Stimulated activated CD8-positive, alpha-beta memory T cell treated with anti-CD3 and anti-CD28 coated beads, Interleukin-4, amount 100 ng/mL, for 24 hours (primary cell): Measurements from ENCODE around the gene LGALS8.
"Not testable (repeated sequence)": the region's sequence is repeated elsewhere in the genome, so short reads cannot be mapped to it uniquely, and the experiment has no call there.

Experiments used
- DNase-seq: peaks from one replicate; pipeline ENCODE4 v3.0.0-alpha.2; 2020; ENCODE audit warnings: low read depth

LGALS8 gene

DNA sequence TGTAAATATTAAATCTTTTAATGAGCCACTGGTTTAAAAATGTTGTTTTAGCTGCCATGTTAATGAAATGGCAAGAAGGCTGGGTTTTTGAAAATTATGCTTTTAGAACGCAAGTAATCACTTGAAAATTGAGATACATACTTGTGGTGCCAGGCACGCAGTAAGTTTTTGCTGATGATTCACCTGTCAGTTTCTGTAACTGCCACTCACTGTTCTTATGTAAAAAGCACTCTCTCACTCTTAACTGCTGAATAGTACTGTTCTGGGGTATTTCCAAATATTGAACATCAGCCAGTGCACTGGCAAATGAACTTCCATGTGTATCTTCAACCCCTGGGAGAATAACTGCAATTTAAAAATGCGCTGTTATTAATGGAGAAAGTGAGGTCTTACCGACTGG, 17.9 kb downstream of the LGALS8 start:
- DNase-seq, result no peak

DNA sequence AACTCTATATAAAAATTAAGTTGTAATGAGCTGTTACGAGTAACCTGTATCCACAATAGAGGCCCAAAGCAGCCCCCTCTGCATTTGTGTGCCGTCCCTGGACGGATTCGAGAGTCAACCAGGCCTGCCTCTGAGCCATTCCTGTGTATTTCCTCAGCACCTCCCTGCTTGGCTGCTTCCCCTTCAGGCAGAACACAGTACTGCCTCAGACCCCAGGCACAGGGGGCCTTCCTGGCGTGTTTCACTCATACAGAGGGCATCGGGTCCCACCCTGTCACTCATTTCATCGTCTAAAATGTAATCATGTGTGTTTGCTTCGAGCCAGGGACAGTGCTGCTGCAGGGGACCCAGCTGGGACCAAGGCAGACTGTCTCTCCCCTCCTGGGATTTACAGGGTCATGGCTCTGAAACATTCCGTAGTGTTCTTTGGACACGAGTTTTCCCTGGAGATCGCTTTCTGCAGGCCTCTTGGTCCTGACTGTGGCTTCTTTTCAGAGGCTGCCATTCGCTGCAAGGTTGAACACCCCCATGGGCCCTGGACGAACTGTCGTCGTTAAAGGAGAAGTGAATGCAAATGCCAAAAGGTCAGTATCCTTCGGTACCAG, 19.4 kb downstream of the LGALS8 start:
- no peak for DNase-seq

DNA sequence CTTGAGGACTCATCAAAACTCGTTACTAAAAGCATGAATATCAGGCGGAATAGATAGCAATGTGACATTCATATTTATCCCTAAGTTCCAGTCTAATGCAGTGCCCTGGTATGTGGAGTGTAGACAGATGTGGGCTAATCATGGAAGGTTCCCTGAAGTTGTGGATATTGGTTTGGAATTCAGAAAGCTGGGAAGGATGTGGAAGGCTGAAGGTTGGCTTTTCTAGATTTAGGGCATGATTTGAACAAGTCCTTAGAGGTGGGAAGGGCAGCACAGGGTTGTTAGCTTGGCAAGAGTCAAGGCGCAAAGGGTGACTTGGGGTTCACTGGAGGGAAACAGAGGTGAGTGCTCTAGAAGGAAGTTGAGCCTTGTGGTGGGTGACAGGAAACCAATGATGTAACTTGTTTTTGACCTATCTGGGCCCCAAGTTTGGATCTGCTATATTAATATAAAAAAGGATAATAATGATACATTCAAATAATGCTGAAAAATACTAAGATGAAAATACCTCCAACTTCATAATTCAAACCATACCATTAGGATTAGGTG, 21.9 kb downstream of the LGALS8 start:
- no peak for DNase-seq

DNA sequence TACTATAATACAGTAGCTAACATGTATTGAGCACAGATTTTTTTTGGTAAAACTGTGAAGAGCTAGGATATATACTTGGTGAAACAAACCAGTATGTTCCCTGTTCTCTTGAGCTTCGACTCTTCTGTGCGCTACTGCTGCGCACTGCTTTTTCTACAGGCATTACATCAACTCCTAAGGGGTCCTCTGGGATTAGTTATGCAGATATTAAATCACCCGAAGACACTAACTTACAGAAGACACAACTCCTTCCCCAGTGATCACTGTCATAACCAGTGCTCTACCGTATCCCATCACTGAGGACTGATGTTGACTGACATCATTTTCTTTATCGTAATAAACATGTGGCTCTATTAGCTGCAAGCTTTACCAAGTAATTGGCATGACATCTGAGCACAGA, 24.7 kb downstream of the LGALS8 start:
- no peak for DNase-seq

DNA sequence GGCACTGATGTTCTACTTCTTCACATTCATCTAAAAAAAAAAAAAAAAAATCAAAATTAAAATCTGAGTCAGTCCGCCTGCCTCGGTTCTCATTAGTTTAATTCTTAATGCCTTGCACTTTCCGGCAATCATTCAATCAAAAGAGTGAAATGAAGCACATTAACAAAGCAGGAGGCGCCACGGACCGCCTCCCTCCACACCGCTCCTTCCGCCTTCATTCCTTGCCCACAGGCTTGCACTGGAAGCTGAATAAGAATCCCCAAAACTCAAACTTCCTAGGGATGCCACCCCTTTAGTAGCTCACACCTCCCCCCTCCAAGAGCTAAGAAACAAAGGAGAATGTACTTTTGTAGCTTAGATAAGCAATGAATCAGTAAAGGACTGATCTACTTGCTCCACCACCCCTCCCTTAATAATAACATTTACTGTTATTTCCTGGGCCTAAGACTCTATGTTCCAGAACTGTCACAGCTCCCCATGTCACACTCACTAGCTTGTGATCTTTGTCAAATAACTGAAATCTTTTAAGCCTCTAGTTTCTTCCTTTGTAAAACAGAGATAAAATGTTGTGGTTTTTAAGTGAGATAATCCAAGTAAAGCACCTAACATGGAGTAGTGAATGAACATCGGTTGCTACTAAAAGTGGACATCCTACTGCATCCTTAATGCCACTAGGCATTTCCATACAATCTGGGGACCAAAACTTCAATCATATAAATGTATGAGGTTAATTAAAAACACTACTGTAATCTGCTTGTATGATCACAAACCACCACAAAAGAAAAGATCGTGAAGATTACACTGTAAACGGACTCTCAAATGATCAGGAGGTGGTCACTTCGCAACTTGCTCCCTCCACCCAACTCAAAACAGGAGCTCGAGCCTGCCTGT, 27.4 kb downstream of the LGALS8 start:
- no peak for DNase-seq

GRCh38 chr1:236552096-236552495, 28.3 kb downstream of the LGALS8 start:
- no peak for DNase-seq

DNA sequence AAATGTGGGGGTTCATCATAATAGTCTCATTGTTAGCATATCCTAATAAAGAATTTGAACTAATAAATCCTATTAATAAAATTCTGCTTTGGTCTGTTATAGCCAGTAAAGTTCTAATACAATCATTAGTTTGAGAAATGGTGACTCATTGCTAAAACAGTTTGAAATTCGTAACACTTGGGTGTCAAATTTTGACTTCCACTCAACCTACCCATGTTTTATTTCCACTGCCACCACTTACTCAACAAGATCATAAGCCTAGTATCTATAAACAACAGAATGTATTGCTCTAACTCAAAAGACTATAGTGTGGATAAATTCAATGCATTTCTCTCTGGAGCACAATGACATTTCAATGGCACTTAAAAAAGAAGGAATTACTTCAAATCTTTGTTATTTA, 29.1 kb downstream of the LGALS8 start:
- no peak for DNase-seq

- DNase-seq, result no peak
Measured at GRCh38 chr1:236553370-236553769, 29.6 kb downstream of the LGALS8 start.

GRCh38 chr1:236556606-236557005, 32.8 kb downstream of the LGALS8 start:
- DNase-seq, result no peak

DNA sequence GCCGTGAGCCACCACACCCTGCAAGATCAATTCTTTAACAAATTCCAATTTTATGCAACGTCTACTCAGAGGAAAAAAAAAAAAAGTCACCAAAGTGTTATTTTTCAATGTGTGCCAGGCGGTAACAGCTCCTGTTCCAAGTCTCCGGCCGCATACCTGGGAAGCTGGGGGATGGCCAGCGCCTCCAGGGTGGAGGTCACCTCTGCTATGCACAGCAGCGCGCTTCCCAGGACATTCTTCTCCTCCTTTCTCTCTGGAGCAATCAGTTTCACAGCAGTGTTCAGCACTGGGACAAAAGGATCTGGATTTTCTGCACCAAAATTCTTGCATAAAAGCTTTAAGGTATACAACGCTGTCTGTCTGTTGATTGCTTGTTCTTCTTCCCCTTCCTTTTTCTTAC, 34.3 kb downstream of the LGALS8 start:
- DNase-seq, result no peak

DNA sequence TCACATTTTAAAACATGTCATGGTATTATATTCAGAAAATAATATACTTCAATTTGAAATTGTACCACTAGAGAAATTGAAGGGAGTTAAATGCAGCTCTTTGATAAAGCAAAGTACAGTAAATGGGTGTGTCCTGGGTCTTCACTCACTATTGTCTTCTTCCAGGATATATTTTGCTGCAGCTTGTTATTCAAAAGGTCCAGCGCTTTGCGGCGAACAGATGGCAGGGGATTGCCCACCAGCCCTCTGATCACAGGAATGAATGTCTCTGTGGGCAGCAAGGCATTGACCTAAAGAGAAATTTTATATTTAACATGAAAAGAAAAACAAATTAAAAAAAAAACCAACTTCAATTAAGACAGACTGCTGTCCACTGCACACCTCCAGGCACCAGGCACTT, 35.1 kb downstream of the LGALS8 start:
- DNase-seq, result no peak

- no peak for DNase-seq
Measured at GRCh38 chr1:236560213-236560771, 36.5 kb downstream of the LGALS8 start.

GRCh38 chr1:236561976-236562375, 38.2 kb downstream of the LGALS8 start:
- DNase-seq, result no peak

DNA sequence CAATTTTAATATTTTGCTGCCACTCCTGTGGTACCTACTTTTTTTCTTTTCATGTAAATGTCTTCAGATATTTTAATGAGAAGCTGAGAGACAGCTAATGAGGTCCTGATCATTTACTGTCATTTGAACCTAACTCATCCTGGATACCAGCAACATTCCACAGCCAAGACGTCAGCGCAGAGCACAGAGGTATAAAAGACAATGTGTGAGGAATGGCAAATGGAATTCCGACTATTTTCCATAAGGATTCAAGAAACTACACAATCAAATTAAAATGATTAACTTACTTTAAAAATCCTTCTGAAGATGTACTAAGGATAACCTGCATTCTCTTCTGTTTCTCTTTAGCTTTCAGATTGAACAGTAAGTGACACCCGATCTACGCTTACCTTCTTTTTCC, 41.7 kb downstream of the LGALS8 start:
- DNase-seq, result no peak

DNA sequence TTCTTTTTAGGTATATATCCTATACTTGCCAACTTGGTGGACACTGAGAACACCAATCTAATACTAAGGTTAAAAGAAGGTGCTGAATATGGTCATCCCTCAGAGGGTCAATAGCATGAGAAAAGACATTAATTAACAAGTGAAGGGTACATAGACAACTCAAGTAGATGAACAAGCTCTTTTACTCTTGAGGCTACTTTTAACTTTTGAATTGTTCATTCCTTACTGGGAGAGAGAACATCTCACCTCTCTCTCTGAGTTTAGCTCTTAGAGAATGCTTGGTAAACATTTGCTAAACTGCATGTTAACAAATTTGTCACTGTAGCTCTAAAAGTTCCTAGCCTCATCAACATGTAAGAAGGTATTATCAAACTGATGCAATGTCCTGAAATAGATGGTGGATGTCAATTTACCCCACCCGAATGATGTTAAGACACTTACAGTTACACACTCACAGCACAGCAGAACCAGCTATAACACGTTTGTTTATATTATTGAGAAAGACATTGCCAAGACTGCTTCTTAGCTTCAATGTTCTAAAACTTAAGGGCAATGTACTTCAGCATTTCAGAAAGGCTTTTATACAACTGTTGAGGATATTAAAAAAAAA, 44.6 kb downstream of the LGALS8 start:
- DNase-seq, result no peak

GRCh38 chr1:236575523-236575922, 51.7 kb downstream of the LGALS8 start:
- DNase-seq, result no peak

- DNase-seq, result no peak
Measured at GRCh38 chr1:236576004-236576403, 52.2 kb downstream of the LGALS8 start.

DNA sequence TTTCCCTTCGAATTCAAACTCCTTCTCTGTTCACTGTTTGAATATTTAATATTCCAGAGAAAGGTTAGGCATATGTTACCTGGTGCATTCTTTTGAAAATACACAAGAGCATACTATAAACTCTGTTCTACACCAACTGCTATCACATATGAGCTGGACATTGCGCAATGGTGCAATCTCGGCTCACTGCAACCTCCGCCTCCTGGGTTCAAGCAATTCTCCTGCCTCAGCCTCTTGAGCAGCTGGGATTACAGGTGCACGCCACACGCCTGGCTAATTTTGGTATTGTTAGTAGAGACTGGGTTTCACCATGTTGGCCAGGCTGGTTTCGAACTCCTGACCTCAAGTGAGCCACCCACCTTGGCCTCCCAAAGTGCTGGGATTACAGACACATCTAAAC, 53.3 kb downstream of the LGALS8 start:
- DNase-seq, result not testable (repeated sequence)

DNA sequence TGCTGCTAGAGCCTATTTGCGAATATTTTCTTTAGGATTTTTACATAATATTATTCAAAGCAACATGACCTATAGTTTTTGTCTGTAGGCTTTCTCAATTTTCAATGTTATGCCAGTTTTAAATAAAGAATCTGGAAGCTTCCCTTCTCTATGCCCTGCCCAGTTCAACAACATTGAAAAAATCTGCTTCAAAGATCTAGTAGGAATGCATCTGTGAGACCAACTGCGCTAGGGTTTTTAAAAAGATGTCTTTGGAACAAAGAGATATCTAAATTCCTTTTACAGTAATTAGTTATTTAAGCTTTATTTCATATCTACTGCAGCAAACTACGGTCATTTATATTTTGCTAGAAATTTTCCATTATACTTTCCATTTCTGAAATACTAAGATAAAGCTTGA, 54.9 kb downstream of the LGALS8 start:
- DNase-seq, result no peak

DNA sequence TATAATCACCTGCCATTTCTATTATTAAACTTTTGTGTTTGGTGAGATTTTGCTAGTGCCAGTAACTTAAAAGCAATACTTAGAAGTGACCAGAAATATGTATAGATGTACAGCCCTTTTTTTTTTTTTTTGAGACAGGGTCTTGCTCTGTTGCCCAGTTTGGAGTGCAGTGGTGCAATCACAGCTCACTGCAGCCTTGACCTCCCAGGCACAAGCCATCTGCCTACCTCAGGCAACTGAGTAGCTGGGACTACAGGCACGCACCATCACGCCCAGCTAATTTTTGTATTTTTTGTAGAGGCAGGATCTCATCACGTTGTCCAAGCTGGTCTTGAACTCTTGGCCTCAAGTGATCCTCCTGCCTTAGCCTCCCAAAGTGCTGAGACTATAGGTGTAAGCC, 56.6 kb downstream of the LGALS8 start:
- not testable (repeated sequence) for DNase-seq

DNA sequence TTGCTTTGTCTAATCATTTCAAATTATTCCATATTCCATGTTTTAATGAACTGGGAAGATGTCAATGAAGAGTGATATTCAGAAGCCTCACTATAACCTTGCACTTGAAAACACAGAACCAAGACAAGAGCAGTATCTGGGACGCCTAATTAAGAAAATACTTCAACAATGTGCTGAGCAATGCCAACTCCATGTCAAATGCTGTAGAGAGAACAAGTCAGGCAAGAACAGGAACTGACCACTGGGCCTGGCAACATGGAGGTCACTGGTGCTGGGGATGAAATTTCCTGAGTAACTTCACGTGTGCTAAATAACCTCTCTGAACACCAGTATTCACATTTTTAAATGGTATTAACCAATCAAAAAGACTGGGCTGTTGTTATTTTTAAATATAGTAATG, 57.7 kb downstream of the LGALS8 start:
- DNase-seq, result no peak

DNA sequence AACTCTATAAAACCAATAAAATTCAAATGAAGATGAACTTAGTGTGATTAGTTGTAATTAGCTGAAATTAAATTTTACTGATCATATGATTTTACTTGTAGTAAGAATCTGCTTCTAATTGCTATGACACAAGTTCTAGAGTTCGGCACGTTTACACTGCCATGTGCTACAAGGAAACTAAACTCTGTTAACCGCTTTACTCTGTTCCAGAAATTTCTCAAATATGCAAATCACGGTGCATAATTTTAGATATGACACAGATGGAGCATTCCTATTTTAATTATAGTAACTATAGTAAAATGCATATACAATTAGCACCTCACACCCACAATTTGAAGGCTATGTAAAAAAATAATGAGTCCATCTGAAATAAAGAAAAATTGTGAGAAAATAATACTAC, 65.7 kb downstream of the LGALS8 start:
- DNase-seq, result no peak
